ENCODE data around the gene LONRF2.
"Not testable (repeated sequence)": the region's sequence is repeated elsewhere in the genome, so short reads cannot be mapped to it uniquely, and the experiment has no call there.

Gene LONRF2

GRCh38 chr2:100260712-100261620 is 61.3 kb downstream of the LONRF2 start:
- no peak overlapping the region for H3K4me3 Mint-ChIP-seq
- no peaks in the 10 kb centered on the region for H3K27me3 Mint-ChIP-seq
- H3K27ac Mint-ChIP-seq: no peak overlapping the region
- no peak for DNase-seq
- no peaks in the 10 kb centered on the region for H3K4me1 Mint-ChIP-seq (ENCODE audit: low read depth)
- no peaks in the 10 kb centered on the region for H3K36me3 Mint-ChIP-seq (ENCODE audit: low read depth)
- no peaks in the 10 kb centered on the region for H3K9me3 Mint-ChIP-seq

- no peak overlapping the region for H3K27ac Mint-ChIP-seq
- no peak overlapping the region for H3K4me3 Mint-ChIP-seq
- no peak for DNase-seq
- no peaks in the 10 kb centered on the region for H3K27me3 Mint-ChIP-seq
- H3K36me3 Mint-ChIP-seq (ENCODE audit: low read depth): no peaks in the 10 kb centered on the region
- no peaks in the 10 kb centered on the region for H3K9me3 Mint-ChIP-seq
- no peaks in the 10 kb centered on the region for H3K4me1 Mint-ChIP-seq (ENCODE audit: low read depth)
These were observed 63.2 kb downstream of the LONRF2 start for GRCh38 chr2:100259106-100259505.

GRCh38 chr2:100257939-100258338 is 64.4 kb downstream of the LONRF2 start:
- Mint-ChIP-seq H3K27ac (no peak overlapping the region), H3K9me3 (no peaks in the 10 kb centered on the region), H3K36me3 (ENCODE audit: low read depth) (no peaks in the 10 kb centered on the region), H3K4me3 (no peak overlapping the region), H3K27me3 (no peaks in the 10 kb centered on the region), H3K4me1 (ENCODE audit: low read depth) (no peaks in the 10 kb centered on the region)
- no peak for DNase-seq

- Mint-ChIP-seq H3K9me3 (no peaks in the 10 kb centered on the region), H3K27me3 (no peaks in the 10 kb centered on the region), H3K4me1 (ENCODE audit: low read depth) (no peaks in the 10 kb centered on the region)
These were observed 65.5 kb downstream of the LONRF2 start for GRCh38 chr2:100256849-100257248.

DNA sequence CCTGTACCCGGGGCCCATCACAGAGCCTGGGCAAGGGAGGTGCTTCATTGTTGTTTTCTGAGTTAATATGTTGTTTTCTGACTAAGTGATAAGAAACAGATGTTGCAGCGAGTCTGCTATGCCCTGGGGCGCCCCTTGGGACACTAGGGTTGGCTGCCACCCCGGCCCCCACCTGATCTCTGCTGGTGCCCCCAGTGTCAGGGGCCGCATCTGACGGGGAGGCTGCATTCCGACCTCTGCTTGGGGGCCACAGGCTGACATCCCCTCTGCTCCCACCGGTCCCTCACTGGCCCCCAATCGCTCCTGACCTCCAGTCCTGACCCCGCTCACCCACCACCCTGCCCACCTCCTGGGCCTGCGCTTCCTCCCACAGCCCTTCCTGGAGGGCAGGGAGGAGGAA is 65.9 kb downstream of the LONRF2 start:
- H3K27me3 Mint-ChIP-seq: no peaks in the 10 kb centered on the region
- H3K27ac Mint-ChIP-seq: no peak overlapping the region
- no peaks in the 10 kb centered on the region for H3K4me1 Mint-ChIP-seq (ENCODE audit: low read depth)
- H3K9me3 Mint-ChIP-seq: no peaks in the 10 kb centered on the region
- no peak overlapping the region for H3K4me3 Mint-ChIP-seq
- no peak for DNase-seq
- no peaks in the 10 kb centered on the region for H3K36me3 Mint-ChIP-seq (ENCODE audit: low read depth)

More at GRCh38 chr2:100256849-100257248, 65.5 kb downstream of the LONRF2 start:
- H3K4me3 Mint-ChIP-seq: no peak overlapping the region
- no peaks in the 10 kb centered on the region for H3K36me3 Mint-ChIP-seq (ENCODE audit: low read depth)
- no peak for DNase-seq
- no peak overlapping the region for H3K27ac Mint-ChIP-seq

- Mint-ChIP-seq H3K27ac (no peak overlapping the region), H3K4me1 (ENCODE audit: low read depth) (no peaks in the 10 kb centered on the region), H3K4me3 (no peak overlapping the region), H3K36me3 (ENCODE audit: low read depth) (no peaks in the 10 kb centered on the region), H3K9me3 (no peaks in the 10 kb centered on the region), H3K27me3 (peaks cover 4% of the 10 kb centered on the region)
- DNase-seq: peak; percentile 17
These were observed 67.6 kb downstream of the LONRF2 start for GRCh38 chr2:100254646-100255210.

DNA sequence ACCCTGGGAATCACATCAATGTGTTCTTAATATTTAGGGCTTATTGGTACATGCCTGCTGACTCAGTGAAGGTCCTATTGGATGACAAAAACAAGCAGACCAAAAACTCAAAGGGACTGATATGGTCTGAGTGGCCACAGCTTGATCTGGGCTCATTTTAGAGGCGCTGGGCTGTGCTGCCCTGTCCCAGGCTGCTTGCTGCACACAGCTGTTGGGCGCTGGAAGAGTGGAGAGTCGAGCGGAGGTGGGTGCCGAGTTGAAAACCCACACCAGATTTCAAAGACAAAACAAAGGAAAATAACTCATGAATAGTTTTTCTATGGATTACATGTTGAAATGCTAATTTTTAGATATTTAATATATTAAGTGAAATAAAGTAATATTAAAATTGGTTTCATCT is 68.5 kb downstream of the LONRF2 start:
- Mint-ChIP-seq H3K36me3 (ENCODE audit: low read depth) (no peaks in the 10 kb centered on the region), H3K4me3 (no peak overlapping the region), H3K4me1 (ENCODE audit: low read depth) (no peaks in the 10 kb centered on the region), H3K9me3 (no peaks in the 10 kb centered on the region), H3K27me3 (peaks cover 8% of the 10 kb centered on the region), H3K27ac (no peak overlapping the region)
- no peak for DNase-seq

DNA sequence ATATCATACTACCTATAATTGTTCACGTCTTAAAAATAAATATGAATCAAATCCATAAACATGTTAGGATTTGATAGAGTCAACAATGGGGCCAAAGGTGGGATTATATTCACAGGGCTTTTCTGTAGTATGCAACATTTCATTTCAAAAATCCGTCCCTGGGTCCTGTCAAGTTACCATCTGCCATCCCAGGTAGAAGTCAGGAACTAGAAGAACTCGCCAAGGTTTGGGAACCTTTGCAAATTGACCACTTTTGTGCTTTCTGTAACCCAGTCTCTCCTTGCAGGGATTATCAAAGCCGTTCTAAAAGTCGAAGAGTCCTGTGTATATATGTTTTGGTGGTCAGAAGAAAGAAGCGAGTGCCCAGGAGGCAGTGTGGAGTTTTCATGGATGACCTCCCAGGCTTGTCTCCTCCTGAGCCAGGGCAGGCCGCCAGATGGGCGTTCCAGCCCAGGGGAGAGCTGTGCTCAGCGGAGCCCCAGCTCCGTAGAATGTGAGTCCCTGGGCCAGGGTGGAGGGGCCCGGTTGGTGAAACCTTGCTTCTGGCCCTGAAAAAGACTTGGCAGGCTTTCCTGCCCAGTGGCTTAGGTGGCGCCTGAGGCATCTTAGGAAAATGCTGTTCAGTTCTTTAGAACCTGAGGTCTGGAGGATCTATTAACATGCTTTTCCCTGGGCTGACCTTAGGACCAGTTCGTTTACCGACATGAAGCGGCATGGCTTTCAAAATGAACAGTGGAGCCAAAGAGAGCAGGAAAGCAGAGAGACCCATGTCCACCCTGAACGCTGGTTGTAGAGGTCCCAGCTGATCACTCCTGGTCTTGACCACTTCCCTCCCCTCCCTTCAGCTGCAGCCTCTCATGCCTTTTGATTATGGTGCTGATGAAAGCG is 69.2 kb downstream of the LONRF2 start:
- no peak for DNase-seq
- Mint-ChIP-seq H3K4me1 (ENCODE audit: low read depth) (no peaks in the 10 kb centered on the region), H3K9me3 (no peaks in the 10 kb centered on the region), H3K27ac (no peak overlapping the region), H3K4me3 (no peak overlapping the region), H3K27me3 (peaks cover 14% of the 10 kb centered on the region), H3K36me3 (ENCODE audit: low read depth) (no peaks in the 10 kb centered on the region)

- no peaks in the 10 kb centered on the region for H3K9me3 Mint-ChIP-seq
- H3K4me1 Mint-ChIP-seq (ENCODE audit: low read depth): no peaks in the 10 kb centered on the region
- peaks cover 25% of the 10 kb centered on the region for H3K27me3 Mint-ChIP-seq
- H3K27ac Mint-ChIP-seq: no peak overlapping the region
- no peaks in the 10 kb centered on the region for H3K36me3 Mint-ChIP-seq (ENCODE audit: low read depth)
- no peak overlapping the region for H3K4me3 Mint-ChIP-seq
- no peak for DNase-seq
These were observed 71.7 kb downstream of the LONRF2 start for GRCh38 chr2:100250645-100251044.

GRCh38 chr2:100248971-100249370 is 73.3 kb downstream of the LONRF2 start:
- no peaks in the 10 kb centered on the region for H3K36me3 Mint-ChIP-seq (ENCODE audit: low read depth)
- no peaks in the 10 kb centered on the region for H3K9me3 Mint-ChIP-seq
- no peaks in the 10 kb centered on the region for H3K4me1 Mint-ChIP-seq (ENCODE audit: low read depth)
- no peak for DNase-seq
- H3K27ac Mint-ChIP-seq: no peak overlapping the region
- peaks cover 25% of the 10 kb centered on the region for H3K27me3 Mint-ChIP-seq
- H3K4me3 Mint-ChIP-seq: no peak overlapping the region

DNA sequence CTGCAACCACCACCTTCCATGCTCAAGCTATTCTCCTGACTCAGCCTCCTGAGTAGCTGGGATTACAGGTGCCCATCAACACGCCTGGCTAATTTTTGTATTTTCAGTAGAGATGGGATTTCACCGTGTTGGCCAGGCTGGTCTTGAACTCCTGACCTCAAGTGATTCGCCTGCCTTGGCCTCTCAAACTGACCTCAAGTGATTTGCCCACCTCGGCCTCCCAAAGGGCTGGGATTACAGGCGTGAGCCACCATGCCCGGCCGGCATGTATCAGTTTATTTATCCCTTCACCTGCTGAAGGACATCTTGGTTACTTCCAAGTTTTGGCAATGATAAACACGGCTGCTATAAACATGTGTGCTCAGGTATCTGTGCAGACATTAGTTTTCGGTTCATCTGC is 73.7 kb downstream of the LONRF2 start:
- not testable (repeated sequence) for H3K27ac Mint-ChIP-seq; H3K36me3 Mint-ChIP-seq (ENCODE audit: low read depth); H3K4me1 Mint-ChIP-seq (ENCODE audit: low read depth); H3K9me3 Mint-ChIP-seq; DNase-seq; H3K4me3 Mint-ChIP-seq
- peaks cover 25% of the 10 kb centered on the region for H3K27me3 Mint-ChIP-seq

DNA sequence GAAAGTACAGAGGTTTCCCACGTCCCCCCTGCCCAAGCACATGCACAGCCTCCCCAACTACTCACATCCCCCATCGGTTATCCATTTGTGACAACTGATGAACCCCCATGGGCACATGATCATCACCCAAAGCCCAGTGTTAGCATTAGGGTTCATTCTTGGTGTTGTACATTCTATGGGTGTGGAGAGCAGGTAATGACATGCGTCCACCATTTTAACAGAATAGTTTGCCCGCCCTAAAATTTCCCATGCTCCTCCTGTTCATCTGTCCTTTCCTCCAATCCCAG is 74.3 kb downstream of the LONRF2 start:
- Mint-ChIP-seq H3K9me3 (no peaks in the 10 kb centered on the region), H3K27me3 (peaks cover 25% of the 10 kb centered on the region), H3K4me1 (ENCODE audit: low read depth) (no peaks in the 10 kb centered on the region), H3K4me3 (no peak overlapping the region), H3K27ac (no peak overlapping the region), H3K36me3 (ENCODE audit: low read depth) (no peaks in the 10 kb centered on the region)
- no peak for DNase-seq

- no peak overlapping the region for H3K4me3 Mint-ChIP-seq
- no peak for DNase-seq
- H3K36me3 Mint-ChIP-seq (ENCODE audit: low read depth): no peaks in the 10 kb centered on the region
- no peak overlapping the region for H3K27ac Mint-ChIP-seq
- no peaks in the 10 kb centered on the region for H3K9me3 Mint-ChIP-seq
- no peaks in the 10 kb centered on the region for H3K4me1 Mint-ChIP-seq (ENCODE audit: low read depth)
- peaks cover 25% of the 10 kb centered on the region for H3K27me3 Mint-ChIP-seq
These were observed 74.9 kb downstream of the LONRF2 start for GRCh38 chr2:100247256-100248043.
